Measurements from ENCODE around the gene SLC49A3.

The SLC49A3 gene

GRCh38 chr4:664713-665231 is 24.2 kb downstream of the SLC49A3 start:
- DNase-seq, result no peak

GRCh38 chr4:663438-664428 is 25.2 kb downstream of the SLC49A3 start:
- DNase-seq, result peak; percentile 54

- DNase-seq, result no peak
Measured at GRCh38 chr4:663046-663437, 25.9 kb downstream of the SLC49A3 start.

GRCh38 chr4:661881-662761 is 26.8 kb downstream of the SLC49A3 start:
- no peak for DNase-seq

- no peak for DNase-seq
Measured at GRCh38 chr4:661231-661630, 27.7 kb downstream of the SLC49A3 start.

GRCh38 chr4:660401-660800 is 28.6 kb downstream of the SLC49A3 start:
- no peak for DNase-seq

- no peak for DNase-seq
Measured at GRCh38 chr4:659851-660250, 29.1 kb downstream of the SLC49A3 start.

GRCh38 chr4:658681-659667 is 30.0 kb downstream of the SLC49A3 start:
- no peak for DNase-seq

GRCh38 chr4:657834-658667 is 30.9 kb downstream of the SLC49A3 start:
- no peak for DNase-seq

GRCh38 chr4:657338-657833 is 31.6 kb downstream of the SLC49A3 start:
- no peak for DNase-seq

GRCh38 chr4:656436-657337 is 32.3 kb downstream of the SLC49A3 start:
- no peak for DNase-seq

GRCh38 chr4:655464-656151 is 33.3 kb downstream of the SLC49A3 start:
- no peak for DNase-seq

GRCh38 chr4:654871-655463 is 34.0 kb downstream of the SLC49A3 start:
- DNase-seq, result no peak

GRCh38 chr4:654503-654845 is 34.5 kb downstream of the SLC49A3 start:
- no peak for DNase-seq

GRCh38 chr4:653831-654502 is 35.0 kb downstream of the SLC49A3 start:
- no peak for DNase-seq

GRCh38 chr4:653080-653821 is 35.7 kb downstream of the SLC49A3 start:
- DNase-seq, result no peak

GRCh38 chr4:651884-652642 is 36.9 kb downstream of the SLC49A3 start:
- DNase-seq, result no peak
